ENCODE data around the gene HOXA3. TPM values are rescaled to one million over a fixed set of nuclear protein-coding genes. Genes with fewer than 3 reads are reported as not detected.
A peak's percentile ranks its signal among the peaks of the same experiment; 100 is the strongest.

The HOXA3 gene
- total RNA-seq, 1 experiment from 2014 or later = 4.7 TPM

DNA sequence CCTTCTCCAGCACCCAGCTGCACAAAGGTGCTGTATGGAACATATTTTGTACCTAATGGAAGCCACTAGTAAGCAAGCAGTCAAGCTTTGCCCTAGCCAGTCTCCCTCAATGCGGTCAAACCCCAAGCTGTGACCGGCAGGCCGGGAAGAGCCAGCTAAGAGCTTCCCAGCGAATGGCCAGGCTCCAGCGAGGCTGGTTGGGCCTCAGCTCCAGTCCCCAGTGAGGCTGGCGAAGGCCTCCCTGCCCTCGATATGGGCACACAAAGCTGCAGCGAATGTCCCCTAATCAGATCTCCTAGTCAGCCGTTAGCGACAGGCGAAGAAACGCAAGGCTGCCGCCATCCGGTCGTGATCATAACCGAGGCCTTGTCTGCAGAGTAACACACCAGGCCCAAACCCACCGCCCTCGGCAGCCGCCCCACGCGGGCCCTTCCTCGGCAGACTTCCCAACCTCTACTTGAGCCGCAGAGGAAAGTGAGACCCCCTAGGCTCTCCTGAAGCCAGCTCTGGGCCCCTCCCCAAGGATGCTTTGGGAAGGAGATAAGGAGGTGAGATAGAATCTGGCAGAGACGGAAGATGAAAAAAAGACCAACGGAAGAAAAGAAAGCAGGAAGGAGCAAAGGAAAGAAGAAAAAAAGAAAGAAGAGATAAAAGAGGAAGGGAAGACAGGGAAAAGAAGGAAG, 16.0 kb upstream of the HOXA3 start:
- DNase-seq (ENCODE audit: low read depth) = no peak

GRCh38 chr7:27167916-27168264, 15.5 kb upstream of the HOXA3 start:
- no peak for DNase-seq (ENCODE audit: low read depth)

- no peak for DNase-seq (ENCODE audit: low read depth)
These were observed 14.4 kb upstream of the HOXA3 start for GRCh38 chr7:27166531-27167505.

- no peak for DNase-seq (ENCODE audit: low read depth)
These were observed 13.7 kb upstream of the HOXA3 start for GRCh38 chr7:27165996-27166530.

DNA sequence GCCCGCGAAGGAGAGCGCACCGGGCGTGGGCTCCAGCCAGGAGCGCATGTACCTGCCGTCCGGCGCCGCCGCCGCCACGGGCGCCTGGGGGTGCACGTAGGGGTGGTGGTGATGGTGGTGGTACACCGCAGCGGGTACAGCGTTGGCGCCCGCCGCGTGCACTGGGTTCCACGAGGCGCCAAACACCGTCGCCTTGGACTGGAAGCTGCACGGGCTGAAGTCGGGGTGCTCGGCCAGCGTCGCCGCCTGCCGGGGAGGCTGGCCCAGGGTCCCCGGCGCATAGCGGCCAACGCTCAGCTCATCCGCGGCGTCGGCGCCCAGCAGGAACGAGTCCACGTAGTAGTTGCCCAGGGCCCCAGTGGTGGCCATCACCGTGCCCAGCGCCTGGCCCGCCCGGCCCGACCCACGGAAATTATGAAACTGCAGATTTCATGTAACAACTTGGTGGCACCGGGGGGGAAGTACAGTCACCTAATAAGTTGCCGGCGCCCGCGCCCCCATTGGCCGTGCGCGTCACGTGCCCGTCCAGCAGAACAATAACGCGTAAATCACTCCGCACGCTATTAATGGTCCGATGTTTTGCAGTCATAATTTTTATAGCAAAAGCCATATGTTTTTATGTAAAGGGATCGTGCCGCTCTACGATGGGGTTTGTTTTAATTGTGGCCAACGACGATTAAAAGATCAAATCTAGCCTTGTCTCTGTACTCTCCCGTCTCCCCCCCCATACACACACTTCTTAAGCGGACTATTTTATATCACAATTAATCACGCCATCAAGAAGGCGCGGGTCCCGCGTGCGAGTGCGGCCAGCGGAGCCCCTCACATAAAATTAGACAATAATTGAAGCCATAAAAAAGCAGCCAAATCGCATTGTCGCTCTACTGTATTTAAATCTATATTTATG, 13.0 kb upstream of the HOXA3 start, which contains the start of gene HOXA9:
TSS of gene HOXA9 (minus strand) at position 449 of the 907 bp plus-strand sequence. CDS start at position 369, 80 bp downstream.
- peak; percentile 88 for DNase-seq (ENCODE audit: low read depth)

DNA sequence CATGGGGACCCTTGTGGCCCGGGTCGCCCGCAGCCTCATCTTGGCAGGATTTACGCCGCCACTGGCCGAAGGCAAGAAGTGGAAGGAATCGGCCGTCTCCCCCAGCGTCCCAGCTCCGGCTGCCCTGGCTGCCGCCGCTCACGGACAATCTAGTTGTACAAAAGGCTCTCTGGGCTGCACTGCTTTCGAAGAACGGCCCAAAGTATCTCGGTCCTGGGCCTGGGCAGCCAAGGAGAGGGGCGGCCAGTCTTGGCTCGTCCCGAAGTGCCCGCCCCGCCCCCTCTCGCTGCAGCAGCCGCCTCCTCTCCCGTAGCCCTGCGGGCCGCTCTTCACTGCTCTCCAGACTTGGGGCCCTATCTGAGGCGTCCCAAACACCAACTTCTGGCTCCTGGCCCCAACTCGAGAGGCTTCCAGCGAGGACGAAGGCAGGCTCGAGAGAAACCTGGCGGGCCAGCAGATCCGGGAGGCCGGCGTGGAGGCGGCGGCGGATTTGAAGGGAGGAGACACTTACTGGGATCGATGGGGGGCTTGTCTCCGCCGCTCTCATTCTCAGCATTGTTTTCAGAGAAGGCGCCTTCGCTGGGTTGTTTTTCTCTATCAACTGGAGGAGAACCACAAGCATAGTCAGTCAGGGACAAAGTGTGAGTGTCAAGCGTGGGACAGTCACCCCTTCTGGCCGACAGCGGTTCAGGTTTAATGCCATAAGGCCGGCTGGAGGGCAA, 12.1 kb upstream of the HOXA3 start:
- no peak for DNase-seq (ENCODE audit: low read depth)

- DNase-seq (ENCODE audit: low read depth) = no peak
These were observed 11.6 kb upstream of the HOXA3 start for GRCh38 chr7:27164045-27164366.

DNA sequence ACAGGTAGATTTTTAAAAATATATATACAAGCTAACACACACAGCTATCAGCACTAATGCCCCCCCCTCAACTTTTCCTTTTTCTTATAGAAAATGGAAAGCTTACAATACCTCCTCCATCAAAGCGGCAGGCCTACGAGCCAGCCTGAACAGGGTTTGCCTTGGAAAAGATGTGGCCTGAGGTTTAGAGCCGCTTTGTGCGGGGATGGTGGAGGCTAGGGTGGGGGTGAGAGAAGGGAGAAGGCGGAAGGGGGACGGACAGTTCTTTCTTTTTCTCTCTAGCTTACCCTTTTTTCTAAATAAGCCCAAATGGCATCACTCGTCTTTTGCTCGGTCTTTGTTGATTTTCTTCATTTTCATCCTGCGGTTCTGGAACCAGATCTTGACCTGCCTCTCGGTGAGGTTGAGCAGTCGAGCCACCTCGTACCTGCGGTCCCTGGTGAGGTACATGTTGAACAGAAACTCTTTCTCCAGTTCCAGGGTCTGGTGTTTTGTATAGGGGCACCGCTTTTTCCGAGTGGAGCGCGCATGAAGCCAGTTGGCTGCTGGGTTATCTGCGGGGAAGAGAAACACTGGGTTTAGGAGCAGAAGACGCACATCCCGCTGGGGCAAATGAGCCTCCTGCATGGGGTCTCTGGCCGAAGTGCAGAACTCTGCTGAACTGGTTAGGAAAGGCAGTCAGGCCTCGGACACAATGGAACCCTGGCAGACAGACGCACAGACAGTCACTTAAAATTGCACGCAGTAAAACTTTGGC, 11.1 kb upstream of the HOXA3 start:
- no peak for DNase-seq (ENCODE audit: low read depth)

DNA sequence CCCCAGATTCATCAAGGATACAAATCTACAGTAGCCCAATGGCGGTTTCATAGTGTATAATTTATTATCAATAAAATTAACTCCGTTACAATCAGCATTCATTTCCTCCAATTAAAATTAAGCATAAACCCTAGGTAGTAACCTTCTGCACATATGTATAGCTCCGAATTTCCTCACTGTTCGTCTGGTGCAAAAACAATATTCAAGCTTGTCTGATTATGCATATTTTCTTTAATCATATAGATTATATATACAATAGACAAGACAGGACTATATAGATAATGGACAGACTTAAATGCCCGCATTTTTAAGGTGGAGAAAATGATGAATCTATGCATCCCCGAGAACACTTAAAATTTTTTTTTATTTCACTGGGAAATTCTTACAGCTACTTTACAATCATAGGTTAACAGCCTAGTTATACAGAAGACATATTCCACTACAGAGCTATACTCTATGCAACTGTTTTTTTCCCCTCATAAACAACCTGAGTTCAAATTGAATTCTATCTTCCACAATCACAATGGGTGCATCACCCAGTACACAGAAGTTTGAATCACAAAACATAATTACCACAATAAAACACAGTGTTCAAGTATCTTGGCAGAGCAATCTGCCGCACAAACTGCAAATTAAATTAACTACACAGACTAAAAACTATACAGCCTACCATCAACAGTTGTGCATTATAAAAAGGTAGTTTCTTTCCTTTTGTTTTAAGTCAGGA, 10.3 kb upstream of the HOXA3 start:
- DNase-seq (ENCODE audit: low read depth) = no peak

DNA sequence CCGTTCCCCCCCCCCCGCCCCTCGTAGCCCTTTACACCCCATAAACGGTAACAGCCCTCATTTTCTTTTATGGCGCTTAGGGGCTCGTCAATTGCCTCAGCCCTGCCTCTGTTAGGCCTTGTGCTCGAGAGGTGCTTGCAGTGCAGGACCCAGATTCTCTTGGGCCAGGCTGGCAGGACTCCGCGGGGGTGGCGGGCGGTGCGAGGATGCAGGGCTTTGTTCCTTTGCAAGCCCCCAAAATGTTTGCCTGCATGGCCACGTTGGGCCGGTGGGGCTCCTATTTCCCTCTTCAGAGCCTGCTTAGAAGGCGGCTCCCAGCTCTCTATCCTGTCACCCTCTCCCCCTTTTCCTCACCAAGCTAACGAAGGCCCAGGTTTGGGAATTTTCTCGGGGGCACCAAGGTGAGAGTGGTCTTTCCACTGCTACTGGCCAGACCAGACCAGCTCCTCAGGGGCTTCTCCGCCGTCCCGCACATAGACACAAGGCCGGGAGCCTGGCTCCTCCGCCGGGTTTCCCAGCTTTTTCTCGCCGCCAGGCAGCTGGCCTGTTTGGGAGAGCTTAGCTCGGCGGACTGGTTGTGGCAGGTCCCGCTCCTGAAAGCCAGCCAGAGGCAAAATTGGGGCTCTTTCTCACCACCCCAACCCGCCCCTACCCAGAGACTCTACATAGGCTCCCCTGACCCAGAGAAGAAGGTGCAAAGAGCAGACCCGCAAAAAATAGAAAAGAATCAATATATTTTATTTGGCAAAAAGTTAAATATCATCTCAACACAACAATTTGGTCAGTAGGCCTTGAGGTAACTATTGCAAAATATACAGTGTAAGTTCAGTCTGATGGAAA, 9.6 kb upstream of the HOXA3 start:
- no peak for DNase-seq (ENCODE audit: low read depth)

GRCh38 chr7:27161214-27161720, 8.9 kb upstream of the HOXA3 start:
- DNase-seq (ENCODE audit: low read depth) = no peak

DNA sequence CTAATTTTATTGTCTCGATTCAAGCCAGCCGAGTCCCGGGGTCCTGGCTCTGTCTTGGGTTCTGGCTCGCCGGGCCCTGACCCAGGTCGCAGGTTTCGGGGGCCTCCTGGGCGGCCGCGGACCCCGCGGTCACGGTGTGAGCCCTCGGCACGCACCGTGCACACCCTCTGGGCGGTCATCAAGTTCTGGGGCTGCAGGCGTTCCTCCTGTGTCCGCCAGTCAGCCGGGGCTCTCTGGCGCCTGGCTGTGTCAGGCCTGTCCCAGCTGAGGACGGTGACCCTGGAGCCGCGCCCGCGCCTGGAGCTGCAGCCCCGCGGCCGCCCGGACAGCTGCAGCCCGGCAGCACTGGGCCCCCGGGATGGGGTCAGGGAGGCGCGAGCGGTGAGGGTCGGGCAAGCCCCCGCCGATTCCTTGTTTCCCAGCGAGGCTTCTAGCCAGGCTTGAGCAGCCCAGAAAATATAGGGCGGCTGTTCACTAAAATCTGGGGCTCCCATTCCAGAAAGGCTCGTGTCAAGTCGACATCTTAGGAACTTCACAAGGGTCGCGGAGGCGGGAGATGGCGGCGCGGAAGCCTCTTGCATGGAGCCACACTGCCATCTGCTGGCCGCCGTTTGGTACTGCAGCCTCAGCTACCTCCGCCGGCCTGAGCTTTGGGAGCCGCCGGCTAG, 8.3 kb upstream of the HOXA3 start:
- DNase-seq (ENCODE audit: low read depth) = peak; percentile 84

- no peak for DNase-seq (ENCODE audit: low read depth)
These were observed 7.8 kb upstream of the HOXA3 start for GRCh38 chr7:27160145-27160545.

GRCh38 chr7:27159266-27160144, 7.1 kb upstream of the HOXA3 start:
- DNase-seq (ENCODE audit: low read depth) = no peak

GRCh38 chr7:27158436-27159265, 6.3 kb upstream of the HOXA3 start:
- no peak for DNase-seq (ENCODE audit: low read depth)

Measured in LHCN-M2 (cell line).